Activated CD8-positive, alpha-beta memory T cell treated with anti-CD3 and anti-CD28 coated beads for 1 hour (primary cell): Measurements from ENCODE around the gene PDE3B.
"Not testable (repeated sequence)": the region's sequence is repeated elsewhere in the genome, so short reads cannot be mapped to it uniquely, and the experiment has no call there.

Experiments used
- DNase-seq, 2 donors: peaks; one replicate each; pipeline ENCODE4 v3.0.0-alpha.2; 2020; ENCODE audit warnings: low read depth in 1 of 2; ENCODE audit errors: extremely low read depth in 1 of 2

PDE3B gene

DNA sequence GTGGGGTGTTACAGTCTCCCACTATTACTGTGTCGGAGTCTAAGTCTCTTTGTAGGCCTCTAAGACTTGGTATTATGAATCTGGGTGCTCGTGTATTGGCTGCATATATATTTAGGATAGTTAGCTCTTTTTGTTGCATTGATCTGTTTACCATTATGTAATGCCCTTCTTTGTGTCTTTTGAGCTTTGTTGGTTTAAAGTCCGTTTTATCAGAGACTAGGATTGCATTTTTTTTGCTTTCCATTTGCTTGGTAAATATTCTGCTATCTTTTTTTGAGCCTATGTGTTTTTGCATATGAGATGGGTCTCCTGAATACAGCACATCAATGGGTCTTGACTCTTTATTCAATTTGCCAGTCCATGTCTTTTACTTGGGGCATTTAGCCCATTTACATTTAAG lies 97.6 kb downstream of the PDE3B start:
- DNase-seq = no peak

DNA sequence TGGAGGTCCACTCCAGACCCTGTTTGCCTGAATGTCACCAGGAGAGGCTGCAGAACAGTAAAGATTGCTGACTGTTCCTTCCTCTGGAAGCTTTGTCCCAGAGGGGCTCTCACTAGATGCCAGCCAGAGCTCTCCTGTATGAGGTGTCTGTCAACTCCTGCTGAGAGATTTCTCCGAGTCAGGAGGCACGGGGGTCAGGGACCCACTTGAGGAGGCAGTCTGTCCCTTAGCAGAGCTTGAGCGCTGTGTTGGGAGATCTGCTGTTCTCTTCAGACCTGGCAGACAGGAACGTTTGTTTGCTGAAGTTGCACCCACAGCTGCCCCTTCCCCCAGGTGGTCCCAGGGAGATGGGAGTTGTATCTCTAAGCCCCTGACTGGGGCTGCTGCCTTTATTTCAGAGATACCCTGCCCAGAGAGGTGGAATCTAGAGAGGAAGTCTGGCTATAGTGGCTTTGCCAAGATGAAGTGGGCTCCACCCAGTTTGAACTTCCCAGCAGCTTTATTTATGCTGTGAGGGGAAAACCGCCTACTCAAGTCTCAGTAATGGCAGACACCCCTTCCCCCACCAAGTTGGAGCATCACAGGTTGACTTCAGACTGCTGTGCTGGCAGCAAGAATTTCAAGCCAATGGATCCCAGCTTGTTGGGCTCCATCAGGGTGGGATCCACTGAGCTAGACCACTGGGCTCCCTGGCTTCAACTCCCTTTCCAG lies 99.4 kb downstream of the PDE3B start:
- DNase-seq = no peak

GRCh38 chr11:14743667-14744066 lies 100.1 kb downstream of the PDE3B start:
- not testable (repeated sequence) for DNase-seq

DNA sequence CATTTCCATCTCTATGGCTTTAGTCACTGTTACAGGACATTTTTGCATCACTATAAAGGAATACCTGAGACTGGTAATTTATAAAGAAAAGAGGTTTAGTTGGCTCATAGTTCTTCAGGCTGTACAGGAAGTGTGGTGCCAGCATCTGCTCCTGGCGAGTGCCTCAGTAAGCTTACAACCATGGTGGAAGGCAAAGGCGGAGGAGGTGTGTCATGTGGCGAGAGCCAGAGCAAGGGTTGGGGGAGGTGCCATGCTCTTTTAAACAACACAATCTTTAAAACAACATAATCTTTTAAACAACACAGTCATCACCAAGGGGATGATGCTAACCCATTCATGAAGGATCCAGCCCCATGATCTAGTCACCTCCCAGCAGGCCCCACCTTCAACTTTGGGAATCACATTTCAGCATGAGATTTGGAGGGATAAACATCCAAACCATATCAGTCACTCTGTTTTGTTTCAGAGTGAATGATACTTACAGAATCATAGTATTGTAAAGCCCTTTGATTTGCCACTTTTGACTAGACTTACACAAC lies 103.3 kb downstream of the PDE3B start:
- DNase-seq = no peak

DNA sequence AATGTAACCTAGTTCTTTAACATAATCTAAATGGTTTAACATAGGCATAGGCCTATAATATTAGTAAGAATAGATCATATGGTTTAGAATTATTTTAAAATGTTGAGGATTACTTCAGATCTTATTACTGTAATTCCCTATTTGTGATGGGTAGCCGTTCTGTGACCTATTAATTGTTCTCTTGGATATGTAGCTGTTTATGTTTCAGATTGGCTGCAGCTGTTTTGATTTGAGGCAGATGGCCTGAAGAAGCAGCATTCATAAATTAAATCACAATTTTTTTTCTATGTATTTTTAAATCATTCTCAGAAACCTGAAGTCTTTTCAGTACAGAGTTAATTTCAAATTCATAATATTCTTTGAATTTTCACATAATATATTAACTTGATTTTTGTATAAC lies 104.5 kb downstream of the PDE3B start:
- DNase-seq = no peak

- no peak for DNase-seq
Observed at GRCh38 chr11:14750911-14751310, 107.3 kb downstream of the PDE3B start.

- DNase-seq = no peak
Observed at GRCh38 chr11:14751975-14752407, 108.4 kb downstream of the PDE3B start.

- no peak for DNase-seq
Observed at GRCh38 chr11:14755140-14755539, 111.5 kb downstream of the PDE3B start.

- DNase-seq = no peak
Observed at GRCh38 chr11:14756349-14756748, 112.7 kb downstream of the PDE3B start.

DNA sequence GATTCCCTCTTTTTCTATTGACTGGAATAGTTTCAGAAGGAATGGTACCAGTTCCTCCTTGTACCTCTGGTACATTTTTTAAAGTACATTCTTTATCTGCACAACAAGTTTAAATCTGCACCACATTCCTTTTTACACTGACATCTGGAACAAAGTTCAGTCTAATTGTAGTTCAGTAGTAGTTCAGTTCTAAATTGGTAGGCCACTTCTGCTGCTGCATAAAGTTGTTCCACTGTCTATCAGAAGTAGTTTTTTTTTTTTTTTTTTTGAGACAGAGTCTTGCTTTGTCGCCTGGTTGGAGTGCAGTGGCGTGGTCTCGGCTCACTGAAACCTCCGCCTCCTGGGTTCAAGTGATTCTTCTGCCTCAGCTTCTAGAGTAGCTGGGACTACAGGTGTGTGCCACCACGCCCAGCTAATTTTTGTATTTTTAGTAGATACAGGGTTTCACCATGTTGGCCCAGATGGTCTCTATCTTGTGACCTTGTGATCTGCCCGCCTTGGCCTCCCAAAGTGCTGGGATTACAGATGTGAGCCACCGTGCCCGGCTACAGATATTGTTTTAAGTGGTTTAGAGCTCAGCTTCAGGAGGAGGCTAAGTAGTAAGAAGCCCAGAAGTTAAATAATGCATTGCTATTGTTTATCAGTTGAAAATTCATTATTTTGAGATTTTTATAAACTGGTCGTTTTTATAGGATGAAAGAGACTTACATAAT lies 115.9 kb downstream of the PDE3B start:
- DNase-seq = not testable (repeated sequence)

DNA sequence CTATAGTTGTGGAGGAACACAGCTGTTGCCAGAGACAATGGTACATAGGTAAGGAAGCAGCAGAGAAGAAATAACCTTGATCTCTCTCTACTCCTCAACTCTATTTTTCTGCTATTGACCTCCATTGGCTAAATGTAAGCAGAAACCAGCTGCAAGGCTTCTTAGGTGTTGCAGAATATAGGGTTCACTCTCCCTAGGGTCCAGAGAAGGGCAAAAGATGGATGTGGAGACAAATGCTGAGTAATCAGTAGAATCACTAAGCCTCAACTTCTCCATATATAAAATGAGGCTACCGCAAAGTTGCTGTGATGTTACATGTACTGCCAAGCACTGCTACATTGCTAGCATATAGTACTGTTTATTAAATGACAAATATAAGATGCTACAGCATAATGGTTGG lies 120.6 kb downstream of the PDE3B start:
- DNase-seq = no peak

- no peak for DNase-seq
Observed at GRCh38 chr11:14764579-14765527, 121.2 kb downstream of the PDE3B start.

DNA sequence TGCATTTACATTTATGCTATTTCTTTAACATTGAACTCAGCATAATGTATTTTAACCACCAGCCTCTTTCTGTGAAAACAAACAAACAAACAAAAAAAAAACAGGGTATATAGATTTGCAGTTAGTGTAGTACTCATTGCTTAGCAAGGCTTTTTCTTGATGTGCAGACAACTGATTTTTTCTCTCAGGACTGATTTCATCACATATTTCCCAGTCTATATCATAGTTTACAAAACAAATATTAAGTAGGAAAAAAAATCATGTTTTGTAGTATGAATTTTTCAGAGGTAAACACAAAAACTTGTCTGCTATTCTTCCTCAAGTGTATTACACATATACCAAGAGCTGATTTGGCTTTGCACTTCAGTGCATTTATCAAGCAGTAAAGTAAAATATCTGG lies 123.0 kb downstream of the PDE3B start:
- no peak for DNase-seq

- DNase-seq = no peak
Observed at GRCh38 chr11:14768526-14769188, 125.1 kb downstream of the PDE3B start.

DNA sequence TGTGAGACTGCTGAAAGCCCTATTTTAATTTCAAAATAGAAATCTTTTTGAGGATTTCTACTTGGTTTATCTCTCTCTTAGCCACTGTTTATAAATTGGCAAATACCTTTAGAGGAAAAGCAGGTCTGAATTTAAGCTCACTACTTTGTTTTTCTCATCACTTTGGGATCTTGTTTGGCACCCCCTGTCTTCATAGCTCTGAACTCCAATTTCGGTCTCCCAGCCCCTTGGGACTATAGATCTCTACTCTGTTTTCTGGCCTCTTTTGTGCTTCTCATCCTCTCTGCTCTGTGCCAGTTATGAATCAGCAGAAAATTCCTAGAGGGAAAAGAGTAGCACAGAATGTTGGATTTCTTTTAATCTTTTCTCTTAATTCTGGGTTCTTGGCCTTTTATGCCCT lies 130.2 kb downstream of the PDE3B start:
- DNase-seq = no peak

GRCh38 chr11:14774721-14775120 lies 131.1 kb downstream of the PDE3B start:
- DNase-seq = no peak

DNA sequence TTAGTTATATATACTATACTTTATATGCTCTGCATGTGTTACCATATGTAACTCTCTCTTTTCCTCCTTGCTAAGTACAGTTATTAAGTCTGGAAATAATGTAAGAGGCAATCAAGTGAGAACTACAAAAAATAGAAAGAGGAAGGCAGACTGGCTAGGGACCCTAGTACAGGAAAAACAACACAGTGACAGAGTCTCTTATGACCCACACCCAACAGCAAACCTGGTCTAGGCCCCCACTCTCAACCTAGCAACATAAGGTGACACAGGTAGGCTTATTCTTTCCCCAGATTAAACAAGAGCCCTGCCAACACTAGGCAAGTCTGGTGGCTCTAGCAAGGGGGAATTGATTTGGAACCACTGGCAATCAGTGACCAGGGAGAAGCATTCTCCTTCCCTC lies 132.3 kb downstream of the PDE3B start:
- DNase-seq = no peak

GRCh38 chr11:14778460-14778859 lies 134.9 kb downstream of the PDE3B start:
- DNase-seq = not testable (repeated sequence)

GRCh38 chr11:14783788-14784187 lies 140.2 kb downstream of the PDE3B start:
- no peak for DNase-seq

DNA sequence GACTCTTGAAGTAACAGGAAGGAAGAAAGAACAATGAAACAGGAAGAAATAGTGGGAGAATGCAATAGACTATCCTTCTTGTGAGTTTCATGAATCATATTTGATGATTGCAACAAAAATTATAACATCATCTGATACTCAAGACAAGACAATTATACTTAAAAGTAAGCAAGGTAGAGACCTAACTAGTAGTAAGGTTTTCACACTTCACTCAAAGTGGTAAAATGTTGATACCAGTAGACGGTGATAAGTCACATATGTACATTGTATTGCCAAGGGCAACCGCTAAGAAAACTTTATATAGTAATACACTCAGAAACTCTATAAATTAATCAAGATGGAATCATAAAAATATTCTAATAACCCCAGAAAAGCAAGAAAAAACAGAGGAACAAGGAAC lies 140.6 kb downstream of the PDE3B start:
- no peak for DNase-seq
